SK-N-SH treated with all-trans-retinoic acid at 6 μM for 48 hours (cell line): ENCODE results near the gene SRGAP1.
"Not testable (repeated sequence)": the region's sequence is repeated elsewhere in the genome, so short reads cannot be mapped to it uniquely, and the experiment has no call there.

Experiments
- ATAC-seq: fragments of 200-7000 bp; cut with Tn5 transposase; 3 replicates; pipeline ENCODE4 v1.9.1; 2020; ENCODE audit warnings: mild to moderate bottlenecking, moderate library complexity
- ARNTL ChIP-seq: fragments of 450-650 bp; formaldehyde crosslinking; IDR thresholded peaks from 2 replicates; pipeline ENCODE4 v1.5.0; 2020; ENCODE audit warnings: low read depth, mild to moderate bottlenecking, moderate library complexity, borderline replicate concordance
- BACH2 ChIP-seq: fragments of 250-450 bp; sonication (Bioruptor Pico); IDR thresholded peaks from 2 replicates; pipeline ENCODE4 v1.9.0; 2021; ENCODE audit warnings: mild to moderate bottlenecking, borderline replicate concordance
- ESRRG ChIP-seq: fragments of 250-450 bp; sonication (Bioruptor Pico); IDR thresholded peaks from 2 replicates; pipeline ENCODE4 v1.6.1; 2021; ENCODE audit warnings: mild to moderate bottlenecking
- GLIS3 ChIP-seq: fragments of 250-450 bp; sonication (Bioruptor Pico); IDR thresholded peaks from 2 replicates; pipeline ENCODE4 v1.5.0; 2020; ENCODE audit warnings: mild to moderate bottlenecking, moderate library complexity
- ISL1 ChIP-seq: fragments of 250-450 bp; sonication (Bioruptor Pico); IDR thresholded peaks from 2 replicates; pipeline ENCODE4 v2.1.2; 2022; ENCODE audit warnings: mild to moderate bottlenecking, moderate library complexity
- OSR1 ChIP-seq: fragments of 250-450 bp; sonication (Bioruptor Pico); IDR thresholded peaks from 2 replicates; pipeline ENCODE4 v1.8.0; 2022; ENCODE audit warnings: moderate library complexity, mild to moderate bottlenecking, inconsistent platforms
- RARB ChIP-seq: fragments of 250-450 bp; sonication (Bioruptor Pico); IDR thresholded peaks from 2 replicates; pipeline ENCODE4 v1.8.0; 2021; ENCODE audit warnings: mild to moderate bottlenecking, moderate library complexity
- SNAI2 ChIP-seq: fragments of 250-450 bp; sonication (Bioruptor Pico); IDR thresholded peaks from 2 replicates; pipeline ENCODE4 v1.5.0; 2020; ENCODE audit warnings: mild to moderate bottlenecking, moderate library complexity
- TCF4 ChIP-seq: fragments of 250-450 bp; sonication (Bioruptor Pico); IDR thresholded peaks from 2 replicates; pipeline ENCODE4 v1.8.0; 2021; ENCODE audit warnings: mild to moderate bottlenecking, moderate library complexity, borderline replicate concordance
- TOX ChIP-seq: fragments of 250-450 bp; sonication (Bioruptor Pico); IDR thresholded peaks from 2 replicates; pipeline ENCODE4 v1.8.0; 2021; ENCODE audit warnings: mild to moderate bottlenecking, moderate library complexity, borderline replicate concordance
- ZC3H10 ChIP-seq: fragments of 250-450 bp; sonication (Bioruptor Pico); IDR thresholded peaks from 2 replicates; pipeline ENCODE4 v1.5.1; 2021; ENCODE audit warnings: mild to moderate bottlenecking, moderate library complexity
- ZFP3 ChIP-seq: fragments of 250-450 bp; sonication (Bioruptor Pico); IDR thresholded peaks from 2 replicates; pipeline ENCODE4 v1.5.0; 2020; ENCODE audit warnings: mild to moderate bottlenecking, moderate library complexity
- ZFP30 ChIP-seq: fragments of 450-650 bp; formaldehyde crosslinking; IDR thresholded peaks from 2 replicates; pipeline ENCODE4 v1.5.0; 2022; ENCODE audit warnings: mild to moderate bottlenecking, moderate library complexity
- ZNF565 ChIP-seq: fragments of 450-650 bp; formaldehyde crosslinking; conservative IDR thresholded peaks from 2 replicates; pipeline ENCODE4 v1.5.0; 2020; ENCODE audit warnings: low read depth, mild to moderate bottlenecking, moderate library complexity
- ZNF8 ChIP-seq: fragments of 450-650 bp; formaldehyde crosslinking; IDR thresholded peaks from 2 replicates; pipeline ENCODE4 v1.5.0; 2020; ENCODE audit warnings: mild to moderate bottlenecking, moderate library complexity
- TF ChIP-seq, protein P1 (sequence below): fragments of 250-450 bp; sonication (Bioruptor Pico); IDR thresholded peaks from 2 replicates; pipeline ENCODE4 v1.8.0; 2020; ENCODE audit warnings: mild to moderate bottlenecking, moderate library complexity, borderline replicate concordance
- TF ChIP-seq, protein P2 (sequence below): fragments of 250-450 bp; sonication (Bioruptor Pico); IDR thresholded peaks from 2 replicates; pipeline ENCODE4 v1.8.0; 2021; ENCODE audit warnings: low read depth, mild to moderate bottlenecking, moderate library complexity, borderline replicate concordance
- TF ChIP-seq, protein P3 (sequence below): fragments of 250-450 bp; sonication (Bioruptor Pico); IDR thresholded peaks from 2 replicates; pipeline ENCODE4 v1.5.1; 2021; ENCODE audit warnings: mild to moderate bottlenecking, moderate library complexity
- TF ChIP-seq, protein P4 (sequence below): fragments of 250-450 bp; sonication (Bioruptor Pico); IDR thresholded peaks from 2 replicates; pipeline ENCODE4 v1.5.0; 2020; ENCODE audit warnings: mild to moderate bottlenecking, moderate library complexity
- TF ChIP-seq, protein P5 (sequence below): fragments of 250-450 bp; sonication (Bioruptor Pico); IDR thresholded peaks from 2 replicates; pipeline ENCODE4 v1.5.1; 2020; ENCODE audit warnings: low read depth, mild to moderate bottlenecking, moderate library complexity

SRGAP1 gene

DNA sequence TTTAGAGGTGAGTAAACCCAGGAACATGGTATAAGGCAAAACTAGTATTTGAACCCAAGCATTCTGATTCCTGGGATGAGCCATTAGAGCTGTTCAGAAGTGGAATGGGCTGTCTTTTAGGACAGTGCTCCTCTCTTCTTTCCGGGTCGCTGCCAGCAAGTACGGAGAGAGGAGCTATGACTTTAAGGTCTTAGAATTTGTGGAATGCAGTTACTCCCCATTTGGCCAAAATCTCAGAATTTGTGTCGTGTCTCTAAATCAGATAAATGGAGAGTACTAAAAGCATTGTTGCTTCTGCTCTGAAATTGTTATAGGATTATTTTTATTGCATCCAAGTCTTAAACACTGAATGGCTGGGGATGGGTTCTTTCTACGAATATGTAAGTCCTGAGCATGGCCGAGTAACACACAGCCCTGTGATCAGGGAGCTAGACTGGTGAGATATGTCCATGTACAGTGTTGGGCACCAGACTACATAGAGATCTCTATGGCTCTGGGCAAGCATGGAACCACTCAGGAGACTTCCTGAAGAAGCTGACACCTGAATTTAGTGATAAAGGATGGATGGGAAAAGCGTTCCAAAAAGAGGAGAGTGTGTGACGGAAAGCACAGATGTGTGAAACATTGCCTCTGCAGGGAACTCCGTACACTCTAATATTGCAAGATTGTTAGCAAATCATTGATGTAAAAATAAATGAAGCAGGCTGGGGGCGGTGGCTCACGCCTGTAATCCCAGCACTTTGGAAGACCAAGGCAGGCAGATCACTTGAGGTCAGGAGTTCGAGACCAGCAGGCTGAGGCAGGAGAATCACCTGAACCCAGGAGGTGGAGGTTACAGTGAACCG, 184.7 kb downstream of the SRGAP1 start:
- peak; percentile 86 for ATAC-seq
- TF ChIP-seq ISL1 (CRISPR knock-in tag) (peak; percentile 75), BACH2 (CRISPR knock-in tag) (no peak), ZNF565 (CRISPR knock-in tag) (no peak)

DNA sequence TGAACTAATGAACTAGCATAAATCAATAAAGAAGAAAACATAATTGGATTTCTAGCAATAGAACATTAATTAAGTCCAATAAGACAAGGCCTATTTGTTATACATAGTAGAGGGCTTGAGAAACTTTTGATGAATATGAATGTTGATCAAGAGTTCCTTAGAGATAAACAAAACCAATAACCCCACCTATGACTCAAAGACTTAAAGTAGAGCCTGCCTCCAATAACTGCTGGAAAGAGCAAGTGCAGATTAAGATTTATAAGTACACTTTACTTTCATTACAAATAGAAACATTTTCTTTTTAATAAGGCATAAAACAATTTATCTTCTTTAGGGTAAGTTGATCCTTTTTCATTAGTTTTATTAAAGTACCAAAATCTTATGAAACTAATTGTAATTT, 185.7 kb downstream of the SRGAP1 start:
- ATAC-seq = no peak
- TF ChIP-seq ZC3H10 (CRISPR knock-in tag) (peak; percentile 82), TOX (peak; percentile 69; the same call in 1 of the 2 replicates), SNAI2 (CRISPR knock-in tag) (no peak)
- TF ChIP-seq, protein P1, sequence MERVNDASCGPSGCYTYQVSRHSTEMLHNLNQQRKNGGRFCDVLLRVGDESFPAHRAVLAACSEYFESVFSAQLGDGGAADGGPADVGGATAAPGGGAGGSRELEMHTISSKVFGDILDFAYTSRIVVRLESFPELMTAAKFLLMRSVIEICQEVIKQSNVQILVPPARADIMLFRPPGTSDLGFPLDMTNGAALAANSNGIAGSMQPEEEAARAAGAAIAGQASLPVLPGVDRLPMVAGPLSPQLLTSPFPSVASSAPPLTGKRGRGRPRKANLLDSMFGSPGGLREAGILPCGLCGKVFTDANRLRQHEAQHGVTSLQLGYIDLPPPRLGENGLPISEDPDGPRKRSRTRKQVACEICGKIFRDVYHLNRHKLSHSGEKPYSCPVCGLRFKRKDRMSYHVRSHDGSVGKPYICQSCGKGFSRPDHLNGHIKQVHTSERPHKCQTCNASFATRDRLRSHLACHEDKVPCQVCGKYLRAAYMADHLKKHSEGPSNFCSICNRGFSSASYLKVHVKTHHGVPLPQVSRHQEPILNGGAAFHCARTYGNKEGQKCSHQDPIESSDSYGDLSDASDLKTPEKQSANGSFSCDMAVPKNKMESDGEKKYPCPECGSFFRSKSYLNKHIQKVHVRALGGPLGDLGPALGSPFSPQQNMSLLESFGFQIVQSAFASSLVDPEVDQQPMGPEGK = no peak; the same call in 1 of the 2 replicates

DNA sequence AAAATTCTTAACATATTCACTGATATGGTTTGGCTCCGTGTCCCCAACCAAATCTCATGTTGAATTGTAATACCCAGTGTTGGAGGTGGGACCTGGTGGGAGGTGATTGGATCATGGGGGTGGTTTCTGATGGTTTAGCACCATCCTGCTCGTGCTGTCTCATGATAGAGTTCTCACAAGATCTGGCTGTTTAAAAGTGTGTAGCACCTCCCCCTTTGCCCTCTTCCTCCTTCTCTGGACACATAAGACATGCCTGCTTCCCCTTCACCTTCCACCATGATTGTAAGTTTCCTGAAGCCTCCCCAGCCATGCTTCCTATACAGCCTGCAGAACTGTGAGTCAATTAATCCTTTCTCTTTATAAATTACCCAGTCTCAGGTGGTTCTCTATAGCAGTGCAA, 189.6 kb downstream of the SRGAP1 start:
- not testable (repeated sequence) for ATAC-seq

DNA sequence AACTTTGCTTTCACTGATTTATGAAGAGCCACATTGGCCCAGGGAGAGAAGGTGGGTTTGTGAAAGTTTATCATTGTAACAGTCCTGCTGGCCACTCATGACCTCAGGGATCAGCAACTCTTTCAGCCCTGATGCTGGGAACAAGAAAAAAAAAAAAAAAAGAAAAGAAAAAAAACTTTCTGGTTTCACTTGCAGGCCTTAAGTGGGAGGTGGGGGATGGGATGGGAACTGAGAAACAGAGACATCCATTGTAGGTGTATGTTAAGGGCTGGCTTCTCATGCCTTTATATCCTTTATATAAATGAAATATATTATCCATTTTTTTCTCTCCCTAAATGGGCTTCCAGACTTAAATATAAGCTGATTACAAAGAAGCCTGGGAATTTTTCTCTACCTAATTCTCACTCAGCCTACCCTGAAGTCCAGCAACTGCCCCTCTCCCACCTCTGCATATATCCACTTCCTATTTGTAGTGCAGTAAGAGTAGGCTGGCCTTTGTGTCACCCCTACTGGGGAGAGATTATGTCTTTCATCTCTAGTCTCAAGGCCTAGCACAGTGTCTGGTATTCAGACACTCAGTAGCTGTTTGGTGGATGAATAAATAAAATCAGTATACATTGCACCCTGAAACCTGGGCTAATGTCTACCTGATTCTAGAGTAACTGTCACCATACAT, 190.5 kb downstream of the SRGAP1 start:
- no peak for ATAC-seq
- no peak for TF ChIP-seq ZFP3 (CRISPR knock-in tag)
- no peak for TF ChIP-seq GLIS3

DNA sequence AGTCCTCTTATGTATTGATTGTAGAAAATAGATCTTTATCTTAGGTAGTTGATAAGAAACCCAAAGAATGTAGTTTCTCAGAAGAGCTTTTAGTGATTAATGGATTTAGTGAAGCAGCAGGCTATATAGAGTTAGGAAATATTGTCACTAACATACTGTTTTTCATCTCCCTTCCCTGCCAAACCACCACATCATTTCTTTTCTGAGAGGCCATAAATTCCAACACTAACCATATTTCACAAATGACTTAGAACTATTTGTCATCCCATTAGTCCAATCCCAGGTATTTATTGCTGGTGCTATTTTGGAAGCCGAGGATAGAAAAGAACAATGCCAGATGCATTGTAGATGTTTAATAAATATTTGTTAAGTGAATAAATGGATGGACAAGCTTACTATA, 191.9 kb downstream of the SRGAP1 start:
- ATAC-seq = peak; percentile 48
- TF ChIP-seq ISL1 (CRISPR knock-in tag) (peak; percentile 90), TOX (peak; percentile 95), GLIS3 (no peak), ZC3H10 (CRISPR knock-in tag) (peak; percentile 92), RARB (CRISPR knock-in tag) (0 out of 2 replicates have a peak, but pooled peaks have one; percentile 46)
- TF ChIP-seq, protein P1 = peak; percentile 78; the same call in 1 of the 2 replicates

DNA sequence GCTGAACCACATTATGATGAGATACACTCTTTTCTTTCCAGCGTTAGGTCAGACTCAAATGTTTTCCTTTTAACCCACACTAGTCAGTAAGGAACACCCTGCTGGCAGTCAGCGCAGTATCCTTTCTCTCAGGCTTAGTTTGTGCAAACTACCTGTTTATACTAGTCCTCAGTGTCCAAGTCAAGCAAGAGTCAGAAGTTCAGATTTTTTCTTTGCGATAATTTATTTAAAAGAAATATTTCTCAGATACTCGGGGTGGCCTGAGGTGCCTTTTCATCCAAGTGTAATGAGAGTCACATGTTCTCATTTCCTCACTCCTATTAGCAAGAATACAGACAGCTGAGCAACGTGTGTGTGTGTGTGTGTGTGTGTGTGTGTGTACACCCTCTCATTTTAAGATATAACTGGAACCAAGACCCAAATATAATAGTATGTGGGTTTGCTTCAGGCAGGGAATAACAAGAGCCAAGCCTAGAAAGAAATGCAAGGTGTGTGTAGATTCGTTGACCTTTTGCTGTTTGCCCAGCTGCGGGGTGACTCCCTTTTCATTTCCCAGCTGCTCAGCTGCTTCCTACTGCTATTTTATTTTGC, 194.9 kb downstream of the SRGAP1 start:
- ATAC-seq = peak; percentile 58
- TF ChIP-seq ZNF8 (CRISPR knock-in tag) (no peak), TCF4 (CRISPR knock-in tag) (no peak), ESRRG (CRISPR knock-in tag) (no peak), ZFP30 (no peak), ZFP3 (CRISPR knock-in tag) (no peak), OSR1 (CRISPR knock-in tag) (no peak), ZC3H10 (CRISPR knock-in tag) (no peak), ARNTL (CRISPR knock-in tag) (no peak), BACH2 (CRISPR knock-in tag) (no peak)
- TF ChIP-seq, protein P2, sequence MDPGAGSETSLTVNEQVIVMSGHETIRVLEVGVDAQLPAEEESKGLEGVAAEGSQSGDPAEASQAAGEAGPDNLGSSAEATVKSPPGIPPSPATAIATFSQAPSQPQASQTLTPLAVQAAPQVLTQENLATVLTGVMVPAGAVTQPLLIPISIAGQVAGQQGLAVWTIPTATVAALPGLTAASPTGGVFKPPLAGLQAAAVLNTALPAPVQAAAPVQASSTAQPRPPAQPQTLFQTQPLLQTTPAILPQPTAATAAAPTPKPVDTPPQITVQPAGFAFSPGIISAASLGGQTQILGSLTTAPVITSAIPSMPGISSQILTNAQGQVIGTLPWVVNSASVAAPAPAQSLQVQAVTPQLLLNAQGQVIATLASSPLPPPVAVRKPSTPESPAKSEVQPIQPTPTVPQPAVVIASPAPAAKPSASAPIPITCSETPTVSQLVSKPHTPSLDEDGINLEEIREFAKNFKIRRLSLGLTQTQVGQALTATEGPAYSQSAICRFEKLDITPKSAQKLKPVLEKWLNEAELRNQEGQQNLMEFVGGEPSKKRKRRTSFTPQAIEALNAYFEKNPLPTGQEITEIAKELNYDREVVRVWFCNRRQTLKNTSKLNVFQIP (CRISPR knock-in tag) = no peak
- TF ChIP-seq, protein P3, sequence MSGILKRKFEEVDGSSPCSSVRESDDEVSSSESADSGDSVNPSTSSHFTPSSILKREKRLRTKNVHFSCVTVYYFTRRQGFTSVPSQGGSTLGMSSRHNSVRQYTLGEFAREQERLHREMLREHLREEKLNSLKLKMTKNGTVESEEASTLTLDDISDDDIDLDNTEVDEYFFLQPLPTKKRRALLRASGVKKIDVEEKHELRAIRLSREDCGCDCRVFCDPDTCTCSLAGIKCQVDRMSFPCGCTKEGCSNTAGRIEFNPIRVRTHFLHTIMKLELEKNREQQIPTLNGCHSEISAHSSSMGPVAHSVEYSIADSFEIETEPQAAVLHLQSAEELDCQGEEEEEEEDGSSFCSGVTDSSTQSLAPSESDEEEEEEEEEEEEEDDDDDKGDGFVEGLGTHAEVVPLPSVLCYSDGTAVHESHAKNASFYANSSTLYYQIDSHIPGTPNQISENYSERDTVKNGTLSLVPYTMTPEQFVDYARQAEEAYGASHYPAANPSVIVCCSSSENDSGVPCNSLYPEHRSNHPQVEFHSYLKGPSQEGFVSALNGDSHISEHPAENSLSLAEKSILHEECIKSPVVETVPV (CRISPR knock-in tag) = no peak
- TF ChIP-seq, protein P4, sequence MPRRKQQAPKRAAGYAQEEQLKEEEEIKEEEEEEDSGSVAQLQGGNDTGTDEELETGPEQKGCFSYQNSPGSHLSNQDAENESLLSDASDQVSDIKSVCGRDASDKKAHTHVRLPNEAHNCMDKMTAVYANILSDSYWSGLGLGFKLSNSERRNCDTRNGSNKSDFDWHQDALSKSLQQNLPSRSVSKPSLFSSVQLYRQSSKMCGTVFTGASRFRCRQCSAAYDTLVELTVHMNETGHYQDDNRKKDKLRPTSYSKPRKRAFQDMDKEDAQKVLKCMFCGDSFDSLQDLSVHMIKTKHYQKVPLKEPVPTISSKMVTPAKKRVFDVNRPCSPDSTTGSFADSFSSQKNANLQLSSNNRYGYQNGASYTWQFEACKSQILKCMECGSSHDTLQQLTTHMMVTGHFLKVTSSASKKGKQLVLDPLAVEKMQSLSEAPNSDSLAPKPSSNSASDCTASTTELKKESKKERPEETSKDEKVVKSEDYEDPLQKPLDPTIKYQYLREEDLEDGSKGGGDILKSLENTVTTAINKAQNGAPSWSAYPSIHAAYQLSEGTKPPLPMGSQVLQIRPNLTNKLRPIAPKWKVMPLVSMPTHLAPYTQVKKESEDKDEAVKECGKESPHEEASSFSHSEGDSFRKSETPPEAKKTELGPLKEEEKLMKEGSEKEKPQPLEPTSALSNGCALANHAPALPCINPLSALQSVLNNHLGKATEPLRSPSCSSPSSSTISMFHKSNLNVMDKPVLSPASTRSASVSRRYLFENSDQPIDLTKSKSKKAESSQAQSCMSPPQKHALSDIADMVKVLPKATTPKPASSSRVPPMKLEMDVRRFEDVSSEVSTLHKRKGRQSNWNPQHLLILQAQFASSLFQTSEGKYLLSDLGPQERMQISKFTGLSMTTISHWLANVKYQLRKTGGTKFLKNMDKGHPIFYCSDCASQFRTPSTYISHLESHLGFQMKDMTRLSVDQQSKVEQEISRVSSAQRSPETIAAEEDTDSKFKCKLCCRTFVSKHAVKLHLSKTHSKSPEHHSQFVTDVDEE = no peak
- TF ChIP-seq, protein P5, sequence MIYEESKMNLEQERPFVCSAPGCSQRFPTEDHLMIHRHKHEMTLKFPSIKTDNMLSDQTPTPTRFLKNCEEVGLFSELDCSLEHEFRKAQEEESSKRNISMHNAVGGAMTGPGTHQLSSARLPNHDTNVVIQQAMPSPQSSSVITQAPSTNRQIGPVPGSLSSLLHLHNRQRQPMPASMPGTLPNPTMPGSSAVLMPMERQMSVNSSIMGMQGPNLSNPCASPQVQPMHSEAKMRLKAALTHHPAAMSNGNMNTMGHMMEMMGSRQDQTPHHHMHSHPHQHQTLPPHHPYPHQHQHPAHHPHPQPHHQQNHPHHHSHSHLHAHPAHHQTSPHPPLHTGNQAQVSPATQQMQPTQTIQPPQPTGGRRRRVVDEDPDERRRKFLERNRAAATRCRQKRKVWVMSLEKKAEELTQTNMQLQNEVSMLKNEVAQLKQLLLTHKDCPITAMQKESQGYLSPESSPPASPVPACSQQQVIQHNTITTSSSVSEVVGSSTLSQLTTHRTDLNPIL = no peak
